ENCODE measurements around the gene PARVA.

- TF ChIP-seq POLR2A (IDR thresholded peaks at IDR 0.05; ENCODE audit: low read depth, low read length) (no peak), POLR2AphosphoS5 (IDR thresholded peaks at IDR 0.05; ENCODE audit: low read depth, low read length) (no peak), TAF1 (IDR thresholded peaks at IDR 0.05; ENCODE audit: borderline replicate concordance, low read depth, low read length) (no peak)
Measured at GRCh38 chr11:12534549-12534948, 157.2 kb downstream of the PARVA start.
